ENCODE measurements around the gene CUL4B. TPM values are rescaled to one million over a fixed set of nuclear protein-coding genes. Genes with fewer than 3 reads are reported as not detected.

Gene CUL4B
- 54.1 TPM for total RNA-seq (2021; ENCODE audit: unreplicated experiment)
- 14.4 and 15.5 TPM in 2 replicates for polyA plus RNA-seq (2012)
- percentile 65 among the genes with signal in this experiment for Bru-seq, nascent RNA
- percentile 86 among the genes with signal in this experiment for BruChase-seq, experiment 1, labeled RNA remaining after a 6-hour chase
- percentile 72 among the genes with signal in this experiment for BruChase-seq, experiment 2, labeled RNA remaining after a 2-hour chase
- long read RNA-seq, full-length matches to known transcripts = 46 of 67 reads
- long read RNA-seq, partial matches to known transcripts = 2 of 67 reads
- long read RNA-seq, other reads (novel, unspliced or antisense) = 19 of 67 reads

GRCh38 chrX:120560842-120561633, at the start of gene CUL4B:
Gene CUL4B (minus strand): TSS chrX:120560962. CDS start chrX:120560638, 324 bp downstream.
- ChIA-PET CTCF (interaction anchor here (1.4 kb wide), 1 partner anchor 11 kb away, joined by 5 read pairs; no protein-coding TSS in a partner anchor), POLR2A (interaction anchor here (0.9 to 2.5 kb wide), 3 partner anchors 11 to 43 kb away, joined by 3 to 15 read pairs (median 10); partner anchors contain the start of gene MCTS1), RAD21 (ENCODE audit: low non-redundant PET in 1 of 2, low total read pairs in 2 of 2, uncharacterized antibody in 2 of 2, unreplicated experiment in 2 of 2) (interaction anchor here in 1 of 2 experiments (0.9 kb wide), 1 partner anchor 43 kb away, joined by 3 read pairs; the partner anchor contains the start of gene MCTS1)
- Histone ChIP-seq H3K36me3 (ENCODE audit: control insufficient read depth in 1 of 2, insufficient read depth in 2 of 2, low read length in 2 of 2) (peaks cover 1 to 7% of the 10 kb centered on the region in 2 experiments; a peak in 1 of 4 replicates), H3K9me2 (ENCODE audit: insufficient read depth) (no peaks in the 10 kb centered on the region), H3K27me3 (ENCODE audit: insufficient read depth, low read length) (no peaks in the 10 kb centered on the region), H3K9ac (ENCODE audit: low read length) (peak within 1 kb of the TSS; percentile 76), H3K4me3 (replicated peaks in 1 of 2; ENCODE audit: low read depth in 1 of 2, low read length in 2 of 2) (peak within 1 kb of the TSS; percentile 63 to 74), H3K4me1 (ENCODE audit: control insufficient read depth in 1 of 2, insufficient read depth in 2 of 2, low read length in 2 of 2) (peaks cover 3 to 18% of the 10 kb centered on the region in 2 experiments), H3K9me3 (ENCODE audit: control insufficient read depth in 1 of 2, insufficient read depth in 1 of 2, low read depth in 1 of 2, low read length in 2 of 2) (no peaks in the 10 kb centered on the region), H3K27ac (ENCODE audit: low read depth, low read length) (peak within 1 kb of the TSS; percentile 91), H3K4me2 (ENCODE audit: low read length) (peak within 1 kb of the TSS; percentile 91), H4K20me1 (ENCODE audit: insufficient read depth) (no peaks in the 10 kb centered on the region), H3K79me2 (ENCODE audit: insufficient read depth, low read length) (peaks cover 39% of the 10 kb centered on the region), H2AFZ (ENCODE audit: low read depth, low read length, poor library complexity, severe bottlenecking) (no peak within 1 kb of the TSS)
- ATAC-seq (peak; percentile 84), DNase-seq (ENCODE audit: low read depth, low spot score) (peak; percentile 86)
- BruUV-seq (replicated peaks) = no TSS peak
- TF ChIP-seq TCF7L2 (IDR thresholded peaks at IDR 0.05; ENCODE audit: borderline replicate concordance, extremely low read depth, insufficient read depth, insufficient read length) (no peak), SIN3A (IDR thresholded peaks at IDR 0.05; ENCODE audit: low read depth) (no peak), EGR1 (IDR thresholded peaks at IDR 0.05; ENCODE audit: low read depth) (peak; percentile 62; the same call in 1 of the 2 replicates), YY1 (IDR thresholded peaks at IDR 0.05; ENCODE audit: extremely low read depth, insufficient replicate concordance, low read depth, low read length) (peak; percentile 90), SRF (IDR thresholded peaks at IDR 0.05; ENCODE audit: low read depth) (peak; percentile 69), SP1 (IDR thresholded peaks at IDR 0.05; ENCODE audit: low read depth) (peak; percentile 53), POLR2AphosphoS5 (IDR thresholded peaks at IDR 0.05; ENCODE audit: low read depth, low read length) (peak; percentile 70), MAX (IDR thresholded peaks at IDR 0.05) (peak; percentile 74)
- intact Hi-C loops (cut with micrococcal nuclease) = loop anchor here (1.0 kb wide), 1 partner anchor 42 kb away; no protein-coding TSS in a partner anchor

All from HCT116 (cell line).